ENCODE results near the gene SUGCT. TPM values are rescaled to one million over a fixed set of nuclear protein-coding genes. Genes with fewer than 3 reads are reported as not detected.

SUGCT gene
- total and polyA plus RNA-seq, 9 of the 15 experiments (the other 6 are each of a cell fraction or from before 2014, with no cell fraction given) = 0.58 to 2.5 (median 1.4) TPM

DNA sequence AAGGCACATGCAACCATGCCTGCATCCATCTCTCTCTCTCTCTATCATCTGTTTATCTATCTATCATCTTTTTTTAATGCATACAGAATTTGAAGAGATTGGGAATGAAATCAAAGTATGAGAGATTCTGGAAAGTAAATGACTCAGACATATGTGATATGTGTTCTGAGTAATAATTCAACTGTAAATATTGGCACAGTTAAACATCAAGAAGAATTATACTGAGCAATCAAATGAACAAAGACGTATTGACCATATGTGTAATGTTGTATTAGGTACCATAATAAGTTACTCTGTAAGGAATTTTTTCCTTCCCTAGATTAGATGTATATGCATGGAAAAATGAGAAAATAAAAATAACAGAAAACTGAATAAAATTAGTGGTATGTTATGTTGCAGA is 108.3 kb downstream of the SUGCT start:
- Histone ChIP-seq H3K4me3 (no peak overlapping the region), H3K79me2 (ENCODE audit: control insufficient read depth, insufficient read depth, low read length) (no peaks in the 10 kb centered on the region), H2AFZ (ENCODE audit: low read depth, low read length) (no peak overlapping the region), H3K4me1 (replicated peaks in 1 of 2; ENCODE audit: control insufficient read depth in 2 of 2, insufficient read depth in 2 of 2, low read length in 2 of 2) (no peaks in the 10 kb centered on the region), H3K9ac (ENCODE audit: insufficient read depth in 1 of 2, low read depth in 2 of 2, low read length in 2 of 2) (no peak overlapping the region), H3K4me2 (ENCODE audit: insufficient read depth, low read length) (no peak overlapping the region), H3K36me3 (ENCODE audit: control insufficient read depth, insufficient read depth, low read length) (no peaks in the 10 kb centered on the region), H3K9me1 (ENCODE audit: control insufficient read depth, insufficient read depth, low read length) (no peaks in the 10 kb centered on the region), H3K27me3 (ENCODE audit: control insufficient read depth in 2 of 2, insufficient read depth in 2 of 2, low read length in 2 of 2) (no peaks in the 10 kb centered on the region; a peak in 1 of 5 replicates), H4K20me1 (replicated peaks; ENCODE audit: control insufficient read depth, insufficient read depth, low read length) (no peaks in the 10 kb centered on the region), H3K9me3 (replicated peaks; ENCODE audit: control insufficient read depth, insufficient read depth, low read depth, low read length) (no peaks in the 10 kb centered on the region), H3K27ac (ENCODE audit: extremely low read depth, low read depth, low read length) (no peak overlapping the region)
- no peak for DNase-seq (ENCODE audit: extremely low read depth in 1 of 4, low spot score in 3 of 4)
- ChIA-PET CTCF (ENCODE audit: low intra/inter-chr PET ratio) (no interaction called here), POLR2A (no interaction called here)
- ATAC-seq = no peak
- TF ChIP-seq ZNF780A (CRISPR knock-in tag; IDR thresholded peaks at IDR 0.05) (no peak), ARID2 (IDR thresholded peaks at IDR 0.05) (no peak), HSF4 (CRISPR knock-in tag; IDR thresholded peaks at IDR 0.05; ENCODE audit: borderline replicate concordance) (no peak)
- in situ Hi-C loops (cut with MboI) = no loop called here
- intact Hi-C loops (cut with micrococcal nuclease) = no loop called here
- no peak for FAIRE-seq
- WGBS (ENCODE audit: insufficient coverage, low coverage, missing lambda C conversion rate) = 0% methylated on average over 1 of the region's 1 CpG
- no TSS peak for BruUV-seq (replicated peaks)

DNA sequence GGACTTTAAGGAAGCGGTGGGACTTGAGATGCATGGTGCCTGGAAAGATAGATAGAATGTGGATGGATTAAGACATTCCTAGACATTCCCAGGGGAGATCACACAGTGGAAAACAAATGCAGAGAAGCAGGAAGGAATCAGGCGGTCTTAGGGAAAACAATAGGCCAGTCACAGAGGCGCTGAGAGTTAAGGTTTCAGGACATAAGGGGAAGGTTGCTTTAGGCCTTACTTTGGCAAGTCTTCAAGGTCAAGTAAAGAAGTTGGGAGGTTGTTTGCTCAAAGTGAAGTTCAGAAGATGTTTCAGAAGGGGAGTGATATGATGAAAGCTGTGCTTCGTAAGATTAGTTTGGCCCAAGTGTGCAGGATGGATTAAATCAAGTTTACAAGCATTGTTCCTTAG is 109.4 kb downstream of the SUGCT start:
- H3K36me3 ChIP-seq (ENCODE audit: control insufficient read depth, insufficient read depth, low read length) = no peaks in the 10 kb centered on the region
- H4K20me1 ChIP-seq (replicated peaks; ENCODE audit: control insufficient read depth, insufficient read depth, low read length) = no peaks in the 10 kb centered on the region
- 2% methylated on average over 4 of the region's 4 CpGs for WGBS (ENCODE audit: insufficient coverage, low coverage, missing lambda C conversion rate)
- H3K4me1 ChIP-seq (replicated peaks in 1 of 2; ENCODE audit: control insufficient read depth in 2 of 2, insufficient read depth in 2 of 2, low read length in 2 of 2) = no peaks in the 10 kb centered on the region
- H3K4me3 ChIP-seq = no peak overlapping the region
- no peak overlapping the region for H3K27ac ChIP-seq (ENCODE audit: extremely low read depth, low read depth, low read length)
- no peak overlapping the region for H3K9ac ChIP-seq (ENCODE audit: insufficient read depth in 1 of 2, low read depth in 2 of 2, low read length in 2 of 2)
- ATAC-seq (no peak), FAIRE-seq (no peak), DNase-seq (ENCODE audit: extremely low read depth in 1 of 4, low spot score in 3 of 4) (no peak)
- in situ Hi-C loops (cut with MboI) = no loop called here
- H3K27me3 ChIP-seq (ENCODE audit: control insufficient read depth in 2 of 2, insufficient read depth in 2 of 2, low read length in 2 of 2) = no peaks in the 10 kb centered on the region; a peak in 1 of 5 replicates
- no TSS peak for BruUV-seq (replicated peaks)
- CTCF ChIA-PET (ENCODE audit: low intra/inter-chr PET ratio) = no interaction called here
- intact Hi-C loops (cut with micrococcal nuclease) = no loop called here
- H3K9me1 ChIP-seq (ENCODE audit: control insufficient read depth, insufficient read depth, low read length) = no peaks in the 10 kb centered on the region
- no peak overlapping the region for H3K4me2 ChIP-seq (ENCODE audit: insufficient read depth, low read length)
- POLR2A ChIA-PET = no interaction called here
- H2AFZ ChIP-seq (ENCODE audit: low read depth, low read length) = no peak overlapping the region
- no peak for TF ChIP-seq HLTF (IDR thresholded peaks at IDR 0.05)
- no peak for TF ChIP-seq RCOR1 (IDR thresholded peaks at IDR 0.05; ENCODE audit: borderline replicate concordance in 1 of 2, low read depth in 2 of 2, low read length in 2 of 2)
- H3K9me3 ChIP-seq (replicated peaks; ENCODE audit: control insufficient read depth, insufficient read depth, low read depth, low read length) = no peaks in the 10 kb centered on the region
- no peaks in the 10 kb centered on the region for H3K79me2 ChIP-seq (ENCODE audit: control insufficient read depth, insufficient read depth, low read length)

Measured in K562 (cell line).